Measurements from ENCODE around the gene TEN1.

DNA sequence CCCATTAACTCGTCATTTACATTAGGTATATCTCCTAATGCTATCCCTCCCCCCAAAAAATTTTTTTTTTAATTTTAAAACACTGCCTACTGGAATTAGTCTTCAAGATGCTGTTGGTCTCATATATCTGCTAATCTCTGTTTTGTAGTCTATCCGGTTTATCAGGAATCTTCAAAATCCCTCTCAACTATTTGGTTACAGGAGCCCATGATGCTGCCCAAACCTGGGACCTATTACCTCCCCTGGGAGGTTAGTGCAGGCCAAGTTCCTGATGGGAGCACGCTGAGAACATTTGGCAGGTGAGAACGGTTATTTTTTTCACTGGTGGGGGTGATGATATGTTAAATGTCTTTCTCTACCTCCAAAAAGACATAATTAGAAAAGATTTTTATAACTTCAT is 6.9 kb downstream of the TEN1 start:
- TF ChIP-seq, protein P1, sequence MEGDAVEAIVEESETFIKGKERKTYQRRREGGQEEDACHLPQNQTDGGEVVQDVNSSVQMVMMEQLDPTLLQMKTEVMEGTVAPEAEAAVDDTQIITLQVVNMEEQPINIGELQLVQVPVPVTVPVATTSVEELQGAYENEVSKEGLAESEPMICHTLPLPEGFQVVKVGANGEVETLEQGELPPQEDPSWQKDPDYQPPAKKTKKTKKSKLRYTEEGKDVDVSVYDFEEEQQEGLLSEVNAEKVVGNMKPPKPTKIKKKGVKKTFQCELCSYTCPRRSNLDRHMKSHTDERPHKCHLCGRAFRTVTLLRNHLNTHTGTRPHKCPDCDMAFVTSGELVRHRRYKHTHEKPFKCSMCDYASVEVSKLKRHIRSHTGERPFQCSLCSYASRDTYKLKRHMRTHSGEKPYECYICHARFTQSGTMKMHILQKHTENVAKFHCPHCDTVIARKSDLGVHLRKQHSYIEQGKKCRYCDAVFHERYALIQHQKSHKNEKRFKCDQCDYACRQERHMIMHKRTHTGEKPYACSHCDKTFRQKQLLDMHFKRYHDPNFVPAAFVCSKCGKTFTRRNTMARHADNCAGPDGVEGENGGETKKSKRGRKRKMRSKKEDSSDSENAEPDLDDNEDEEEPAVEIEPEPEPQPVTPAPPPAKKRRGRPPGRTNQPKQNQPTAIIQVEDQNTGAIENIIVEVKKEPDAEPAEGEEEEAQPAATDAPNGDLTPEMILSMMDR (IDR thresholded peaks at IDR 0.05), result no peak
- no peak for TF ChIP-seq POLR2A (IDR thresholded peaks at IDR 0.05)

All from body of pancreas (tissue), 4 donors.